GM23338 (cell line): ENCODE measurements around the gene NINJ2. TPM values are rescaled to one million over a fixed set of nuclear protein-coding genes. Genes with fewer than 3 reads are reported as not detected.

ENCODE experiments used
- ATAC-seq: fragments of 200-7000 bp; cut with Tn5 transposase; 3 replicates; pipeline ENCODE4 v1.9.1; 2020
- DNase-seq: peaks from one replicate; pipeline ENCODE4 v3.0.0-alpha.2; 2015; ENCODE audit warnings: low spot score
- H2AFZ ChIP-seq: fragments of 200-600 bp; sonication (generic); 2 replicates; pipeline ENCODE4 v1.8.0; 2016; ENCODE audit warnings: antibody characterized with exemption, mild to moderate bottlenecking, moderate library complexity
- H3F3A ChIP-seq: fragments of 200-600 bp; sonication (generic); replicated peaks from 2 replicates; pipeline ENCODE4 v1.8.0; 2017; ENCODE audit warnings: antibody characterized with exemption, mixed run types, low read depth
- H3K27ac ChIP-seq: fragments of 200-600 bp; sonication (generic); 2 replicates; pipeline ENCODE4 v1.6.1; 2016; ENCODE audit warnings: low read depth
- H3K27me3 ChIP-seq: fragments of 200-600 bp; sonication (generic); 2 replicates; pipeline ENCODE4 v1.8.0; 2016; ENCODE audit warnings: mild to moderate bottlenecking, mixed run types, moderate library complexity; ENCODE audit not compliant: insufficient read depth
- H3K36me3 ChIP-seq: fragments of 200-600 bp; sonication (generic); 2 replicates; pipeline ENCODE4 v1.8.0; 2016; ENCODE audit warnings: mild to moderate bottlenecking; ENCODE audit not compliant: insufficient read depth
- H3K4me1 ChIP-seq: fragments of 200-600 bp; sonication (generic); 2 replicates; pipeline ENCODE4 v1.8.0; 2016; ENCODE audit warnings: mild to moderate bottlenecking, moderate library complexity; ENCODE audit not compliant: insufficient read depth
- H3K4me2 ChIP-seq: fragments of 200-600 bp; sonication (generic); 2 replicates; pipeline ENCODE4 v1.7.1; 2017; ENCODE audit warnings: mixed run types
- H3K4me3 ChIP-seq: fragments of 200-600 bp; sonication (generic); 2 replicates; pipeline ENCODE4 v1.6.1; 2016; ENCODE audit warnings: mixed run types
- H3K79me2 ChIP-seq: fragments of 200-600 bp; sonication (generic); replicated peaks from 2 replicates; pipeline ENCODE4 v1.8.0; 2017; ENCODE audit warnings: mild to moderate bottlenecking; ENCODE audit not compliant: insufficient read depth
- H3K9me2 ChIP-seq: fragments of 200-600 bp; sonication (generic); 2 replicates; pipeline ENCODE4 v1.8.0; 2017; ENCODE audit not compliant: insufficient read depth
- H4K20me1 ChIP-seq: fragments of 200-600 bp; sonication (generic); replicated peaks from 2 replicates; pipeline ENCODE4 v1.8.0; 2017; ENCODE audit warnings: mild to moderate bottlenecking; ENCODE audit not compliant: insufficient read depth
- H3K27ac Mint-ChIP-seq: 2 replicates; pipeline ENCODE4 v1.8.0; 2020; ENCODE audit warnings: inconsistent platforms, mild to moderate bottlenecking, moderate library complexity, mixed read lengths
- H3K27me3 Mint-ChIP-seq: 3 replicates; pipeline ENCODE4 v1.8.0; 2022; ENCODE audit warnings: low read depth, mild to moderate bottlenecking, moderate library complexity, mixed read lengths, inconsistent platforms; ENCODE audit not compliant: insufficient read depth, poor library complexity
- H3K36me3 Mint-ChIP-seq: 3 replicates; pipeline ENCODE4 v1.8.0; 2021; ENCODE audit warnings: low read depth, mild to moderate bottlenecking, inconsistent platforms, moderate library complexity, mixed read lengths
- H3K4me1 Mint-ChIP-seq: 3 replicates; pipeline ENCODE4 v1.8.0; 2020; ENCODE audit warnings: mild to moderate bottlenecking, inconsistent platforms, mixed read lengths
- H3K4me3 Mint-ChIP-seq: 3 replicates; pipeline ENCODE4 v1.8.0; 2021; ENCODE audit warnings: moderate library complexity, mild to moderate bottlenecking, inconsistent platforms, mixed read lengths
- H3K9me3 Mint-ChIP-seq: 3 replicates; pipeline ENCODE4 v1.8.0; 2020; ENCODE audit warnings: moderate library complexity, mild to moderate bottlenecking, inconsistent platforms, mixed read lengths
- CTCF ChIP-seq, 2 experiments: fragments of 200-600 bp in 1 of 2; sonication (generic) in 1 of 2; conservative IDR thresholded peaks; 2 replicates each; pipeline versions ENCODE4 v1.5.1 to v1.6.1; 2016 to 2017; ENCODE audit warnings: antibody characterized with exemption in 2 of 2, low read depth in 2 of 2, mild to moderate bottlenecking in 2 of 2, moderate library complexity in 1 of 2
- ETS1 ChIP-seq: IDR thresholded peaks from 2 replicates; pipeline ENCODE4 v1.6.1; 2016; ENCODE audit warnings: antibody characterized with exemption
- EZH2phosphoT487 ChIP-seq: fragments of 200-600 bp; sonication (generic); IDR thresholded peaks from one replicate; pipeline ENCODE4 v1.8.1; 2018; ENCODE audit warnings: antibody characterized with exemption; ENCODE audit not compliant: unreplicated experiment
- POLR2AphosphoS5 ChIP-seq: IDR thresholded peaks from 2 replicates; pipeline ENCODE4 v1.6.1; 2016; ENCODE audit warnings: antibody characterized with exemption, low read depth
- STAT1 ChIP-seq: IDR thresholded peaks from one replicate; pipeline ENCODE4 v1.6.1; 2016; ENCODE audit warnings: antibody characterized with exemption; ENCODE audit not compliant: unreplicated experiment
- ZNF462 ChIP-seq: fragments of 250-450 bp; sonication (Bioruptor Pico); IDR thresholded peaks from 2 replicates; pipeline ENCODE4 v1.5.0; 2020; ENCODE audit warnings: mild to moderate bottlenecking, moderate library complexity
- polyA plus RNA-seq: library from polyadenylated mRNA; unstranded; fragments of >200 nt; fragmentation: Nextera tagmentation; extraction: Ambion mirVana; gene quantifications from 2 replicates; pipeline ENCODE4 v1.2.1, GENCODE V29; 2016
- total RNA-seq: library from RNA; depleted of rRNA; stranded (reverse); fragments of >200 nt; shearing (Covaris generic); gene quantifications from 2 replicates; pipeline ENCODE4 v1.2.3, GENCODE V29; 2014

NINJ2 gene
- total and polyA plus RNA-seq, 2 experiments from 2014 or later: 0.94 to 2.6 TPM

GRCh38 chr12:558580-558979 is 104.7 kb downstream of the NINJ2 start (continued):
- TF ChIP-seq ZNF462 (CRISPR knock-in tag) (no peak), ETS1 (no peak), EZH2phosphoT487 (no peak), CTCF (conservative IDR thresholded peaks at IDR 0.05; ENCODE audit: low read depth in 2 of 2) (no peak), STAT1 (no peak)

- Mint-ChIP-seq H3K4me1 (no peaks in the 10 kb centered on the region; the same call in 2 of the 3 replicates), H3K36me3 (no peaks in the 10 kb centered on the region; the same call in 2 of the 3 replicates), H3K9me3 (no peaks in the 10 kb centered on the region; the same call in 2 of the 3 replicates), H3K27me3 (peaks cover 20% of the 10 kb centered on the region), H3K4me3 (no peak overlapping the region), H3K27ac (no peak overlapping the region)
- no peak overlapping the region for H3K4me2 ChIP-seq
- ATAC-seq (no peak), DNase-seq (no peak)
- H3F3A ChIP-seq: no peaks in the 10 kb centered on the region
- no peaks in the 10 kb centered on the region for H4K20me1 ChIP-seq
- no peak for TF ChIP-seq POLR2AphosphoS5
- no peak for TF ChIP-seq ETS1
- no peaks in the 10 kb centered on the region for H3K79me2 ChIP-seq
- H3K4me3 ChIP-seq: no peak overlapping the region
- H3K36me3 ChIP-seq: no peaks in the 10 kb centered on the region
- no peaks in the 10 kb centered on the region for H3K9me2 ChIP-seq
- no peaks in the 10 kb centered on the region for H3K27me3 ChIP-seq
- H3K4me1 ChIP-seq: no peaks in the 10 kb centered on the region
- no peak overlapping the region for H2AFZ ChIP-seq
- H3K27ac ChIP-seq: no peak overlapping the region
Observed at GRCh38 chr12:556498-556897, 106.7 kb downstream of the NINJ2 start.
